IMR-90 (cell line): ENCODE results near the gene EEIG2. TPM values are rescaled to one million over a fixed set of nuclear protein-coding genes. Genes with fewer than 3 reads are reported as not detected.

Experiments
- ATAC-seq: fragments of 200-7000 bp; cut with Tn5 transposase; 2 replicates; pipeline ENCODE4 v1.9.1; 2020; ENCODE audit warnings: low read depth, mild to moderate bottlenecking, moderate library complexity
- BruUV-seq: library from RNA; stranded (reverse); fragments of 400-500 nt; replicated peaks from 2 replicates; lab custom pipeline; 2021; lab: Mats Ljungman, UMichigan
- CTCF ChIA-PET: fragments of 300-600 bp; formaldehyde crosslinking; extraction: SDS; loops from one replicate; lab custom pipeline; 2021; ENCODE audit warnings: antibody characterized with exemption; lab: Yijun Ruan, JAX
- POLR2A ChIA-PET: fragments of 300-600 bp; sonication (Branson Sonifier 250); formaldehyde crosslinking; loops from one replicate; lab custom pipeline; 2022; ENCODE audit warnings: antibody characterized with exemption; ENCODE audit not compliant: unreplicated experiment; lab: Charles Lee
- DNase-seq: peaks from one replicate; pipeline ENCODE4 v3.0.0; 2013
- H2AFZ ChIP-seq: replicated peaks from 2 replicates; pipeline ENCODE3; 2013; ENCODE audit warnings: low read length, mild to moderate bottlenecking; ENCODE audit not compliant: poor library complexity
- H2AK5ac ChIP-seq: 2 replicates; pipeline ENCODE4 v1.6.1; 2013; ENCODE audit warnings: low read depth, low read length, inconsistent platforms
- H2AK9ac ChIP-seq: replicated peaks from 2 replicates; pipeline ENCODE3; 2013; ENCODE audit warnings: mild to moderate bottlenecking, low read depth, low read length, moderate library complexity; ENCODE audit not compliant: poor library complexity
- H2BK120ac ChIP-seq: 2 replicates; pipeline ENCODE4 v1.6.1; 2013; ENCODE audit warnings: low read depth, low read length, inconsistent platforms
- H2BK15ac ChIP-seq: 3 replicates; pipeline ENCODE4 v1.6.1; 2013; ENCODE audit warnings: low read depth, low read length, inconsistent platforms
- H2BK20ac ChIP-seq: 2 replicates; pipeline ENCODE4 v1.6.1; 2013; ENCODE audit warnings: low read depth, mild to moderate bottlenecking, inconsistent platforms, low read length, moderate library complexity
- H2BK5ac ChIP-seq: 2 replicates; pipeline ENCODE4 v1.6.1; 2013; ENCODE audit warnings: mild to moderate bottlenecking, low read depth, low read length, inconsistent platforms; ENCODE audit not compliant: poor library complexity, severe bottlenecking
- H3K14ac ChIP-seq: replicated peaks from 2 replicates; pipeline ENCODE4 v1.6.1; 2013; ENCODE audit warnings: low read depth, low read length, inconsistent platforms
- H3K18ac ChIP-seq: 2 replicates; pipeline ENCODE4 v1.6.1; 2013; ENCODE audit warnings: low read depth, low read length, control low read depth
- H3K23ac ChIP-seq: 2 replicates; pipeline ENCODE4 v1.6.1; 2013; ENCODE audit warnings: low read depth, low read length, inconsistent platforms
- H3K27ac ChIP-seq: 2 replicates; pipeline ENCODE4 v1.5.1; 2013; ENCODE audit warnings: mild to moderate bottlenecking, control low read depth, low read length; ENCODE audit not compliant: insufficient read depth
- H3K27me3 ChIP-seq: 2 replicates; pipeline ENCODE4 v1.6.1; 2013; ENCODE audit warnings: low read length; ENCODE audit not compliant: control insufficient read depth, insufficient read depth
- H3K36me3 ChIP-seq: 2 replicates; pipeline ENCODE4 v1.6.1; 2013; ENCODE audit warnings: low read length, mixed read lengths; ENCODE audit not compliant: control insufficient read depth, insufficient read depth
- H3K4ac ChIP-seq: 2 replicates; pipeline ENCODE4 v1.6.1; 2013; ENCODE audit warnings: low read depth, low read length, inconsistent platforms
- H3K4me1 ChIP-seq: 2 replicates; pipeline ENCODE4 v1.6.1; 2013; ENCODE audit warnings: low read length, mixed read lengths; ENCODE audit not compliant: control insufficient read depth, insufficient read depth
- H3K4me2 ChIP-seq: 2 replicates; pipeline ENCODE4 v1.6.1; 2013; ENCODE audit warnings: low read depth, mild to moderate bottlenecking, control low read depth, low read length, moderate library complexity
- H3K4me3 ChIP-seq: 2 replicates; pipeline ENCODE4 v1.5.1; 2013; ENCODE audit warnings: low read depth, mild to moderate bottlenecking, control low read depth, low read length, moderate library complexity; ENCODE audit not compliant: insufficient read depth
- H3K56ac ChIP-seq: 2 replicates; pipeline ENCODE4 v1.6.1; 2013; ENCODE audit warnings: low read length, inconsistent platforms; ENCODE audit not compliant: insufficient read depth; ENCODE audit errors: extremely low read depth
- H3K79me1 ChIP-seq, 2 experiments: 2 replicates each; pipeline ENCODE4 v1.6.1; 2013; ENCODE audit warnings: low read length in 2 of 2, inconsistent platforms in 1 of 2, low read depth in 1 of 2
- H3K9ac ChIP-seq: 2 replicates; pipeline ENCODE4 v1.6.1; 2013; ENCODE audit warnings: low read depth, low read length, control low read depth
- H3K9me1 ChIP-seq: 2 replicates; pipeline ENCODE4 v1.6.1; 2013; ENCODE audit warnings: low read length, inconsistent platforms; ENCODE audit not compliant: insufficient read depth
- H3K9me3 ChIP-seq: 2 replicates; pipeline ENCODE4 v1.6.1; 2013; ENCODE audit warnings: low read length; ENCODE audit not compliant: control insufficient read depth, insufficient read depth
- H4K20me1 ChIP-seq: 2 replicates; pipeline ENCODE4 v1.6.1; 2013; ENCODE audit warnings: low read length, inconsistent platforms; ENCODE audit not compliant: insufficient read depth
- H4K5ac ChIP-seq: 2 replicates; pipeline ENCODE4 v1.6.1; 2013; ENCODE audit warnings: mild to moderate bottlenecking, low read depth, low read length, control low read depth
- H4K8ac ChIP-seq, 2 experiments: 2 replicates each; pipeline ENCODE4 v1.6.1; 2013; ENCODE audit warnings: low read depth in 2 of 2, low read length in 2 of 2, control low read depth in 1 of 2, inconsistent platforms in 1 of 2
- H4K91ac ChIP-seq: 2 replicates; pipeline ENCODE4 v1.6.1; 2013; ENCODE audit warnings: low read depth, low read length, inconsistent platforms; ENCODE audit not compliant: insufficient read depth
- CHD1 ChIP-seq: IDR thresholded peaks from 2 replicates; pipeline ENCODE4 v1.6.1; 2012; ENCODE audit warnings: low read depth, low read length, improper control_type of control experiment
- MAZ ChIP-seq: IDR thresholded peaks from 2 replicates; pipeline ENCODE4 v1.6.1; 2012; ENCODE audit warnings: low read depth, mild to moderate bottlenecking, low read length, improper control_type of control experiment, moderate library complexity, borderline replicate concordance
- WGBS, 2 experiments: methylation state at CpG; one replicate each; pipeline versions ENCODE4 v1.1.5 to v1.1.7; 2013; ENCODE audit warnings: missing lambda C conversion rate in 2 of 2; ENCODE audit not compliant: insufficient read length in 1 of 2; ENCODE audit errors: extremely low coverage in 2 of 2; 5-methylcytosine and 5-hydroxymethylcytosine counted together
- dilution Hi-C: fragments of 300-500 bp; cut with HindIII; formaldehyde crosslinking; loops from one replicate; pipeline ENCODE4 v1.14.3; 2018; ENCODE audit warnings: low sequenced_read_pairs; ENCODE audit not compliant: unreplicated experiment
- in situ Hi-C: fragments of 300-500 bp; cut with MboI; formaldehyde crosslinking; loops from 3 replicates; pipeline ENCODE4 v1.14.3; 2019; ENCODE audit warnings: low sequenced_read_pairs, inconsistent platforms, mixed read lengths
- intact Hi-C: fragments of 100-400 bp; cut with micrococcal nuclease; formaldehyde crosslinking; loops from 2 replicates; pipeline ENCODE4 v1.10.0; 2022
- polyA plus RNA-seq, 3 experiments: library from polyadenylated mRNA; depleted of rRNA; stranded (reverse); fragments of >200 nt; gene quantifications; 2 replicates each; pipeline ENCODE4 v1.2.3, GENCODE V29; 2012; ENCODE audit warnings: low replicate concordance in 1 of 3
- total RNA-seq: library from RNA; depleted of rRNA; stranded (reverse); fragments of >200 nt; gene quantifications from 2 replicates; pipeline ENCODE4 v1.2.3, GENCODE V29; 2012

EEIG2 gene
- total and polyA plus RNA-seq, 2 of the 4 experiments (the other 2 are of a cell fraction) = 1.7 to 4.8 TPM

GRCh38 chr1:108568589-108568988 is 8.7 kb downstream of the EEIG2 start:
- TF ChIP-seq MAZ (no peak), CHD1 (no peak)
- Histone ChIP-seq H4K91ac (no peak overlapping the region), H3K4ac (no peak overlapping the region), H3K23ac (no peak overlapping the region), H3K9me1 (no peaks in the 10 kb centered on the region; the same call in 1 of the 2 replicates), H3K18ac (no peak overlapping the region), H4K8ac (no peak overlapping the region), H2BK15ac (no peak overlapping the region), H2AK5ac (no peak overlapping the region), H3K9ac (no peak overlapping the region), H2AFZ (no peak overlapping the region), H2BK20ac (no peak overlapping the region), H3K56ac (no peak overlapping the region), H2BK5ac (no peak overlapping the region), H3K27ac (no peak overlapping the region), H3K4me2 (no peak overlapping the region), H3K36me3 (no peaks in the 10 kb centered on the region), H4K5ac (no peak overlapping the region), H2BK120ac (no peak overlapping the region), H3K4me1 (no peaks in the 10 kb centered on the region), H3K27me3 (no peaks in the 10 kb centered on the region), H3K4me3 (no peak overlapping the region), H2AK9ac (no peak overlapping the region), H3K79me1 (peaks cover 7 to 38% of the 10 kb centered on the region in 2 experiments), H3K9me3 (no peaks in the 10 kb centered on the region), H4K20me1 (no peaks in the 10 kb centered on the region), H3K14ac (no peak overlapping the region)
- in situ Hi-C loops (no loop called here), dilution Hi-C loops (no loop called here), intact Hi-C loops (no loop called here)
- ATAC-seq = no peak
- BruUV-seq = no TSS peak
- DNase-seq = no peak
- ChIA-PET POLR2A (no interaction called here), CTCF (interaction anchor here (2.7 kb wide), 1 partner anchor 8 kb away, joined by 8 read pairs; the partner anchor contains the start of gene EEIG2)
- WGBS, 2 experiments = no CpG with 5 or more reads among the region's 2 CpGs
